ENCODE measurements around the gene UPP2.

The UPP2 gene

DNA sequence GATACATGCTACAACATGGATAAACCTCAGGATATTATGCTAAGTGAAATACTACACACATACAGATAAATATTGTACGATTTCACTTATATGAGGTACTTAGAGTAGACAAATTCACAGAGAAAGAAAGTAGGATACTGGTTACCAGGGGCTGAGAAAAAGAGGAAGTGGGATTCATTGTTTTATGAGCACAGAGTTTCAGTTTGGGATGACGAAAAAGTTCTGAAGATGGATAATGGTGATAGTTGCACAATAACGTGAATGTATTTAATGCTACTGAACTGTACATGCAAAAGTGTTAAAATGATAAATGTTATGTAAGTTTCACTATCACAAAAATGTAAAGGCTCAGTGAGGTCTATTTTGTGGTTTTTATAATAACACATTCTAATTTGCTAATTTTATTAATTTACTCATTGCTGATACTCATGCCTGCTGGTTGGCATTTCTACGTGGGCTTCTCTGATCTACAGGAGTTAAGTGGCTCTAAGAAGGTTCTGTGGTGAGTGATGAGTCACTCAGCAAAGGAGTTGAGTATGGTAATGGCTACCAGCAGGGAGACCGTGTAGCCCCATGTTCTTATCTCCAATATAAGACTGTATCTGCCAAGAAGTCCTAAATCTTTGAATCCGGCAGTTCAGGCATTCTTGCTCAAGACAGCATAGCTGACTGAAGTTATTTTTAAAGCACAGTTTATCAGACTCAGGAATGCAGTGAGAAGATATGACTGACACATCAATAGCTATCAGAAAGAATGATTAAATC lies 41.1 kb downstream of the UPP2 start:
- DNase-seq = no peak

DNA sequence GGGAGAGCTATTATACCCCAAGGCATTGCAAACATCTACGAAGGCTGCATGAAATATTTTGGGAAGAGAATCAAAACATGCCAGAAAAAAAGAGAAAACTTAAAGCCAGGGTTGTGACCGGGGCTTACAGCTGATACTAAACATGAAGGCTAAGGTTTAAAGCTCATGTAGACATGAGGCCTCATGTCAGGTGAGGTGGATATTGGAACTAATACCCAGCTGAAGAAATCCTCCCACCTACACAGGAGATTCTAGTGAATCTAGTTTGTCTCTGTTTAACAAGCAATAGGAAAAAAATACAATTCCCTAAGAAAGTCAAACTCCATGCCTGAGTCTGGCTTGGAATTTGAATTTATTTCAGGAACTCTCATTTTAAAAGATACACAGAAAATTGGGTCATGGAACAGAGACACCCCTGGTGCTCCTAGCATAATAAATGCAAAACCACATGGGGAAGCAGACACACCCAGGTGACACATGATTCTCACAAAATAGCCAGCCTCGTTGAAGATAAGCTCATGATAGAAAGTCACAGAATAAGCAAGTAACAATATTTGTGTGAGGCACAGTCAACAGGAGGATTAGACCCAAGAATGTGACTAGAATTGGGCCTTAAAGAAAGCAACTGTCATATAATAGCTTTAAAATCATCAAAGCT lies 42.2 kb downstream of the UPP2 start:
- DNase-seq = no peak

DNA sequence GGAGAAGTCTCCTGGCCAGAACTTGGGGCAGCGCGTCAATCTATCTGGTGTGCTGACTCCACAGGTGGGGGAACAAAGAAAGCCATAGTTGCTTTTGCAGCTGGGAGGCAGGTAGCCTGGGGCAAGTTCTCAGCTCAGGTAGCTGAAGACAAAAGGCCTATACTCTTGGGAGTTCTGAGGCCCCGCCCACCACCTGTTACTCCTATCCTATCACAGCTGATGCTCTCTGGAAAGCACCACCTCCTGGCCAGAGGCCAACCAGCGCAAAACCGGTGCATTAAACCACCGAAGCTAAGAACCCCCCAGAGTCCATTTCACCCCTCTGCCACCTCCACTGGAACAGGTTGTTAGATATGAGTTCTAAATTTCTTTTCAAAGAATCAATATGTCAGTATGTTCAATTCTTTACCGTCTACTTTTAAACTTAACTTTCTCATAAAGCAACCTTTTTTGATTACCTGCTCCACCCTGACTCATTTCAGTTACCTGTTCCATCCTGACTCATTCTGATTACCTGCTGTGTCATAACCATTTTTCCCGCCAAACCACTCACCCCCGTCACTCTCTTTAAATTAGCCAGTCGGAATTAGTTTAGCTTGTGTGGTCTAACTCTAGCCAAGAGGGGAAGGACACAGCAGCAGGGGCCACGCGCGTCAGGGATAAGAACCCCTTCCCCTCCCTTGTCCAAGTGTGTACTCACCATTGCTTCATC lies 43.4 kb downstream of the UPP2 start:
- no peak for DNase-seq

DNA sequence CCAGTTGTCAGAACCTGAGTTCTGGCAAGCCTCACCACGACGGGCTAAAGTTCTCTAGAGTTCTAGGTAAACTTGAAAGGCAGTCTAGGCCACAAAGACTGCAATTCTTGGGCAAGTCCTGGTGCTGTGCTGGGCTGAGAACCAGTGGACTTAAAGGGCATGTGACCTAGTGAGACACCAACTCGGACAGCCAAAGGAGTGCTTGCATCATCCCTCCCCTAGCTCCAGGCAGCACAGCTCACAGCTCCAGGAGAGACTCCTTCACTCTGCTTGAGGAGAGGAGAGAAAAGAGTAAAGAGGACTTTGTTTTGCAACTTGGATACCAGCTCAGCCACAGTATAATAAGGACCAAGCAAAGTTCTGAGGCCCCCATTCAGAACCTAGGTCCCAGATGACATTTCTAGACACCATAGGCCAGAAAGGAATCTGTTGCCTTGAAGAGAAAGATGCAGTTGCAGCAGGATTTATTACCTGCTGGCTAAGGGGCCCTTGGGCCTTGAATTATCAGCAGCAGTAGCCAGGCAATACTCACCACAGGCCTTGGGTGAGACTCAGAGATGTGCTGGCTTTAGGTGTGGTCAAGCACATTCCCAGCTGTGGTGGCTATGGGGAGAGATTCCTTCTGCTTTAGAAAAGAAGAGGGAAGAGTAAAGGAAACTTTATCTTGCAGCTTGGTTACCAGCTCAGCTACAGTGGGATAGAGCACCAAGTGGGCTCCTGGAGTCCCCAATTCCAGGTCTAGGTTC lies 51.8 kb downstream of the UPP2 start:
- no peak for DNase-seq

DNA sequence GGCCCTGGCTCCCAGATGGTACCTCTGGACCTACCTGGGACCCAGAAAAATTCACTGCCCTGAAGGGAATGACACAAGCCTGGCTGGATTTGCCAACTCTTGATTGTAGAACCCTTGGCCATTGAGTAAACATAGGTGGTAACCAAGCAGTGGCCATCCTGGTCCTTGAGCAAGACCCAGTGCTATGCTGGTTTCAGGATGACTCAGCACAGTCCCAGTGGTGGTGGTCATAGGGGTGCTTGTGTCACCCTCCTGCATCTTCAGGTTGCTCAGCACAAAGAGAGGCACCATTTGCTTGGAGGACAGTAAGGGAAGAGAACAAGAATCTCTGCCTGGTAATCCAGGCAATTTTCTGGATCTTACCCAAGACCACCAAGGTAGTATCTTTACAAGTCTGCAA lies 52.9 kb downstream of the UPP2 start:
- DNase-seq = no peak

DNA sequence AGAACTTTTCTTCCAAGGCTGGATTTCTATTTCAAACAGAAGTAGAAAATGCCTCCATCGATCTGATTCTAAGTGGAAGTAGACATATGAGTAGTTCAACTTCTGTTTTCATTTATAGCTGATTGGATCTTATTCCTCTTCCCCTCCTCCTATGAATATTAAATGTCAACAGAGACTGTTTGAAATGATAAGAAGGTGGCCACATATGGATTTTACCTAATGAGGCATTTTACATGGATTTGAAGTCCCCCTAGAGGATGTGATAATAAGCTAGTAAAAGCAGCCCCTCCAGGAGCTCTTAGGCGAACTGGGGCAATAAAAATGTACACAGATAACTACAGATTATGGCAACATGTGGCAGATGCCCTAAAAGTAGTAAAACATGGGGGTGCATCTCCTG lies 71.0 kb downstream of the UPP2 start:
- DNase-seq = no peak

DNA sequence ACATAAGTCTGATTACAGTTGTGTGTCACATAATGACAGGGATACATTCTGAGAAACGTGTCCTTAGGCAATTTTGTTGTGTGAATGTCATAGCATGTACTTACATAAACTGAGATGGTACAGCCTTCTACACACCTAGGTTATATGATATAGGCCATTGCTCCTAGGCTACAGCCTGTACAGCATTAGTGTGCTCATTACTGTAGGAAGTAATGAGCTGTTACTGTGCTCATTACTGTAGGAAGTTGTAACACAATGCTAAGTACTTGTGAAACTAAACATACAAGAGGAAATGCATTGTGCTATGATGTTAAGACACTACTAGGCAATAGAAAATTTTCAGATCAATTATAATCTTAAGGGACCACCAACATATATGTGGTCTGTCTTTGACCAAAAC lies 72.8 kb downstream of the UPP2 start:
- no peak for DNase-seq

DNA sequence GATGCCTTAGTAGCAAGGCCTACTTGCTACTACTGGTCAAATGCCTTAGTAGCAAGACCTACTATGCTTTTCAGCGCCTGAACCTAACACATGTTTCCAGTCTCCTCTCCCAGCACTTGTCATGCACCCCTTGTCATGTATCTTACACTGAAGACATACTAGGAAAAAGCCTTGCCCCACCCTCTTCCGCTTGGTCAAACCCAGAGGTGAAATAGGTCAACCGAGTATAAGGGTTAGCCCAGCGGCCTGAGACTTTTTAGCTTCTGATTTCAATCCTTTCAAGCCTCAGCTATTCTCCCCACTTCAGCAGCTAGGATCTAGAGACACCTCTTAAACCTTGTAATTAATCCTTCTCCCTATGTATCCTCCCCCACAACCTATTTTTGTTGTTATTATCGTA lies 73.3 kb downstream of the UPP2 start:
- DNase-seq = no peak

DNA sequence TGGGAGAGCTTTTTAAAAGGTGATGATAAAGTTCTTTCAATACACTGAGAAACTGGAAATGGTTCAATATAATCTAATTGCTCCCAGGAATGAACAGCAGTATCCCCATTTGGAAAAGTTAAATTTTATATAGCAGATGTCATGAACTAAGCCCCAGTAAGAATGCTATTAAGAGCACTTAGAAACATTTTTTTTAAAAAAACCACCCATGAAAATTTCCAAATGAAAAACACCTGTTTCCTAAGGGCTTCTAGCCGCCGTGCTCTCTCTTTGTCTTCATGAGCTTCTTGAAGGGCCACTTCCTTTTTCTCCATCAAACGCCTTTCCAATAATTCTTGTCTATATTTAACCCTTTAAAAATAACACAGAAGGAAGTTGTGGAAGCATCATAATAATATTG lies 77.0 kb downstream of the UPP2 start:
- DNase-seq = no peak

DNA sequence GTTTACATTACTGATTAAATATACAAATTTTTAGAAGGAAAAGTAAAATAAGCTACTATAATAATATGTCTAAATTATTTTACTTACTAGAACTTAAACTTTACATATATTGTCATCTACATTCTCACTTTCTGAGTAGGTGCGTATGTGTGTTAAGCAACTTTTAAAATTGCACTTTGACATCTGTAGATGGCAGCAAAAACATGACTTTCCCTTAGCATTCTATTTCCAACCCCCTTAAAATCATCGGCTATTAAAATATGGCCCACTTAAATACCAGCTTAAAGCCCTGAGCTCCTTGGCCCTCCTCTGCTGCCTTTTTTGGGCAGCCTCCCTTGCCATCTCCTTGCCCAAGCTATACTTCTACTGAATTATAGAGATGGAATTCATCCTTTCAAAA lies 78.0 kb downstream of the UPP2 start:
- DNase-seq = no peak

DNA sequence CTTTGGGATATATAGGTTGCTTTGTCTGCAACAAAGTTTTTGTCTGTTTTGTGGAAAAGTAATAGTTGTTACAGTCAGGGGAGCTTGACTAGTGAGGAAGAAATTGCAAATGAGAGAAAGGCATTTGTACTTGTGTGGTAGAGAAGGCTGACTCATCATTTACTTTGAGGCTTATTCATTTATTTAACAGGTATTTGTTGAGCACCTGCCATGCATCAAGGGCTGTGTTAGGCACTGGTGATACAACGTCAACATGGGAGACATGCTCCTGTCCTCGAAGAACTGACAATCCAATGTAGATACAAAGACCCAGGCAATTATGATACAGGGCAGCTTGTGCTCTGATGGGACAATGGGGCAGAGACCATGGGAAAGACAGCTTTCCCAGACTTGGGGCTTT lies 79.5 kb downstream of the UPP2 start:
- no peak for DNase-seq

DNA sequence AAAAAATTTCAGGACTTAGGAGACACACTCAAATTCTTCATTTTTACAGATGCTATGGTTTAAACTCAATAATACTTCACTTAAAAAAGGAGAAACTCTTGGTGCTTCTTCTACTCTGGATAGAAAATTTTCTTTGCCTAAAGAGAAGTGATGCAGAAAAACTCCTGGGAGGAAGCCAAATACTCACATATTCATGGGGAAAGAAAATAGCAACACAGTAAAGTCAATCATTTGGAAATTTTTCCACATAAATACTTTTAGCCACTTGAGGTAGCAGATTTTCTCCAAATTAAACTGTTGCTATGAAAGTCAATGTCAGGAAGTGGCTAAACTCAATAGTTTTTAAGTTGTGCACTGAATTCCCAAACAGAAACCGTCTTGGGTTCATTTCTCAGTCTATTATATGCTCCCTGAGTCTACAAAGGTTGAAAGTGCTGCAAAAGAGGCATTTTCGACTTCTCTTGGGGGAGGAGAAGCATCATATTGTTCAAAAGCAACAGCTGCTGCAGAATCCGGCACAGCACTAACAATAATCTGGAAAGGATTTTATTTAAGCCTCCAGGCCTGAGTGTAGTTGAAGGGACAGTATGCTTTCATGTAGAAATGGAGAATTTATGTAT lies 81.1 kb downstream of the UPP2 start:
- no peak for DNase-seq

DNA sequence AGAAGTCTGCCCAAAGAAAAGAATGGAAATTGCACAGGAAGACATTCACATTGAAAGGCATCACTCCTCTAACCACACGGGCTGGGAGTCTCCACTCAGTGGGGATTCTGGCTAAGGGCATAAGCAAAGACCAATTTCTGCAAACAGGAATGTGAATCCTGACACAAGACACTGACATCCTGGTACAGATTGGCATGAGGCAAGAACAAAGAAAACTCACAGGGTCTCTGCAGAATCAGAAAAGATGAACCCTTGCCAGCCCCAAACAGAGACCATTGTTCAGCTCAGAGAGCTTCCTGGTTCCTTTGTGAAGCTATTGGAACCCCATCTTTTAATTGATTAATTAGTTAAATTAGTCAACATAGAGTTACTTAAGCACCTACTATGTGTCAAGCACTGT lies 82.3 kb downstream of the UPP2 start:
- DNase-seq = no peak

DNA sequence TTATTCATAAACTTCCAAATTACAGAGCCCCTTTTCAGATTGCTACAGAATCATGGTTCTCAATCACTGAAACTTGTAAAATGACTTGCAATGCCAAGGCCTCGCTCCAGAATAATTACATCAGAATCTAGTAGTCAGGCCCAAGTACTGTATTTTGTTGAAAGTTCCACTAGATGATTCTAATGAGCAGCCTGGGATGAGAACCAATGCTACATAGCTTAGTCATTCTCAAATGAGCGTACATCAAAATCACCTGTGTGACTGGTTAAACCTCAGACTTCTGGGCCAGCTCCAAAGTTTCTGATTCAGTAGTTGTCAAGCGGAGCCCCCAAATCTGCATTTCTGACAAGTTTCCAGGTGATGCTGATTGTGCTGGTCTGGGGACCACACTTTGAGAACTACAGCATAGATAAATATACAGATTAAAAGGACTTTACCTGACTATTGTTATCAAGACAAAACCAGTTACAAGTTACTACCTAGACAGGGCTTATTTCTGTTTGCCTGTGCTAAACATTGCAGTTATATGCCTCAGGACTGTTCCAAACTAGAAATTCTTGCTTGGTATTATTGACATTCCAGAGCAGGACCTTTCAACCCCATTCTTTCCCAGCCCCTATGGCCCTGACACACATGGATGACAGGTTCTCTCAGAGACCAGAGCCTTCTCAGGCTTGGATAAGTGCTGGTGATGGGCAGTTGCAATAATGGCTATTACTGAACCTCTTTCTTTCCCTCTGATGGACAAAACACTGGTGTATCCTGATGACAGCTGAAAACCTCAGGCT lies 83.1 kb downstream of the UPP2 start:
- no peak for DNase-seq

Data from activated CD4-positive, alpha-beta T cell treated with anti-CD3 and anti-CD28 coated beads, Interleukin-10, Interleukin-2, amounts not matched to agents 100 ng/mL and 50 ng/mL, durations not matched to agents 16 hours and 8 hours (primary cell).